ENCODE results near the gene C2CD2L.
"Not testable (repeated sequence)": the region's sequence is repeated elsewhere in the genome, so short reads cannot be mapped to it uniquely, and the experiment has no call there.

Gene C2CD2L

GRCh38 chr11:119116235-119116594, 9.1 kb downstream of the C2CD2L start:
- DNase-seq: no peak

- DNase-seq: no peak
Measured at GRCh38 chr11:119116601-119117000, 9.5 kb downstream of the C2CD2L start.

- DNase-seq: no peak
Measured at GRCh38 chr11:119117004-119117706, 10.0 kb downstream of the C2CD2L start.

GRCh38 chr11:119118227-119118626, 11.1 kb downstream of the C2CD2L start:
- DNase-seq: no peak

- DNase-seq: no peak
Measured at GRCh38 chr11:119118946-119119345, 11.8 kb downstream of the C2CD2L start.

GRCh38 chr11:119120639-119121007, 13.5 kb downstream of the C2CD2L start:
- DNase-seq: no peak

GRCh38 chr11:119121008-119121810, 14.1 kb downstream of the C2CD2L start, which contains the start of gene HINFP:
Gene HINFP (plus strand): TSS chr11:119121580. CDS start chr11:119126945, 5,365 bp downstream.
- DNase-seq: peak; percentile 97

- no peak for DNase-seq
Measured at GRCh38 chr11:119121811-119122124, 14.6 kb downstream of the C2CD2L start.

- no peak for DNase-seq
Measured at GRCh38 chr11:119125821-119126220, 18.7 kb downstream of the C2CD2L start.

GRCh38 chr11:119126675-119127268, 19.6 kb downstream of the C2CD2L start:
- no peak for DNase-seq

GRCh38 chr11:119130662-119131061, 23.5 kb downstream of the C2CD2L start:
- no peak for DNase-seq

- no peak for DNase-seq
Measured at GRCh38 chr11:119134389-119134978, 27.3 kb downstream of the C2CD2L start.

GRCh38 chr11:119139276-119139675, 32.1 kb downstream of the C2CD2L start:
- DNase-seq: not testable (repeated sequence)

- DNase-seq: peak; percentile 68
Measured at GRCh38 chr11:119144825-119145486, 37.8 kb downstream of the C2CD2L start.

- no peak for DNase-seq
Measured at GRCh38 chr11:119145551-119145950, 38.4 kb downstream of the C2CD2L start.

- no peak for DNase-seq
Measured at GRCh38 chr11:119147604-119148333, 40.6 kb downstream of the C2CD2L start.

- DNase-seq: no peak
Measured at GRCh38 chr11:119148720-119149017, 41.5 kb downstream of the C2CD2L start.

GRCh38 chr11:119149018-119149785, 42.1 kb downstream of the C2CD2L start, which contains the start of gene ABCG4:
Gene ABCG4 (plus strand): TSS chr11:119149052. CDS start chr11:119149966, 914 bp downstream.
- no peak for DNase-seq

- no peak for DNase-seq
Measured at GRCh38 chr11:119149786-119150275, 42.7 kb downstream of the C2CD2L start.

- no peak for DNase-seq
Measured at GRCh38 chr11:119152043-119152442, 44.9 kb downstream of the C2CD2L start.

- DNase-seq: no peak
Measured at GRCh38 chr11:119152604-119153003, 45.5 kb downstream of the C2CD2L start.
